ENCODE measurements around the gene SFMBT1. TPM values are rescaled to one million over a fixed set of nuclear protein-coding genes. Genes with fewer than 3 reads are reported as not detected.

Gene SFMBT1
- total and polyA plus RNA-seq, 2 of the 8 experiments (the other 6 are each of a cell fraction or from before 2014, with no cell fraction given) = 8.1 to 16.8 TPM

DNA sequence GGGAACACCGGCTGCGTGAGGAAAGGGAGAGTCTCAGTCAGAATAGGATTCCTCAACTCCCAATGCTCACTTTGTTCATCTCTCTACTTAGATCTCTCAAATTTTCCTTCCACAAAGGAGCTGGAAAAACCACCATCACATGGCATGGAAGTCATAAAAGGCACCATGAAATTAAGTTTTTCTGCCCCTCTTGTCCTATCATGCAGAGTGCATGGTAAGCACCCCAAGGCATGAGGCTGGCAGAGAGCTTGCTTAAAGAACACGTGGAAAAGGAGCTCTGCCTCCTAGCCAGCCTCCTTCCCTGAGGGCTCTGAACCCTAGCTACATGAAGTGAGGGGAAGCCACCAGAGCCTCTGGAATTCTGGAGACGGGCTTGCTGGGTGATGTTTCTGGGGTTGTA is 166.3 kb downstream of the SFMBT1 start:
- no peak overlapping the region for H3K56ac ChIP-seq (replicated peaks; ENCODE audit: insufficient read length, low read depth, low read length)
- H3K9ac ChIP-seq (replicated peaks in 1 of 4; ENCODE audit: extremely low read depth in 1 of 4, low read depth in 3 of 4, low read length in 3 of 4) = no peak overlapping the region
- H3K4me3 ChIP-seq (ENCODE audit: extremely low read depth in 1 of 4, insufficient read depth in 2 of 4, low read depth in 3 of 4, low read length in 4 of 4) = no peak overlapping the region
- FAIRE-seq = no peak
- no peak overlapping the region for H2AFZ ChIP-seq (ENCODE audit: low read length)
- peaks cover 7% of the 10 kb centered on the region for H3K79me1 ChIP-seq (ENCODE audit: low read depth, low read length)
- H2BK120ac ChIP-seq (replicated peaks; ENCODE audit: low read depth, low read length) = no peak overlapping the region
- H3K36me3 ChIP-seq (ENCODE audit: control insufficient read depth in 2 of 4, insufficient read depth in 4 of 4, low read length in 3 of 4) = no peaks in the 10 kb centered on the region
- POLR2A ChIA-PET (ENCODE audit: partially characterized antibody) = no interaction called here
- no peak overlapping the region for H3K4me2 ChIP-seq (ENCODE audit: insufficient read depth in 1 of 2, low read depth in 2 of 2, low read length in 2 of 2)
- H2AK5ac ChIP-seq (ENCODE audit: low read depth, low read length) = no peak overlapping the region
- H3K79me2 ChIP-seq (ENCODE audit: control insufficient read depth in 1 of 2, insufficient read depth in 2 of 2, low read length in 2 of 2) = peaks cover 0 to 20% of the 10 kb centered on the region in 2 experiments; a peak in 2 of 4 replicates
- CTCF ChIA-PET (ENCODE audit: partially characterized antibody) = interaction anchor here (0.9 to 3.1 kb wide), 24 partner anchors 10 to 408 kb away, joined by 3 to 20 read pairs (median 4); partner anchors contain the start of gene STIMATE
- WGBS, 2 experiments (ENCODE audit: extremely low coverage in 1 of 2, insufficient coverage in 1 of 2, insufficient read length in 1 of 2, insufficient replicate concordance in 2 of 2, low coverage in 1 of 2, low lambda C conversion rate in 2 of 2, missing lambda C conversion rate in 1 of 2) = 91% methylated on average over 4 of the region's 4 CpGs; no CpG with 5 or more reads in 1 of the 2 experiments
- no peak overlapping the region for H4K8ac ChIP-seq (ENCODE audit: extremely low read depth, insufficient read depth, low read length)
- no peak overlapping the region for H2BK15ac ChIP-seq (ENCODE audit: low read length)
- no peak overlapping the region for H2BK12ac ChIP-seq (ENCODE audit: low read depth, low read length)
- H3K9me3 ChIP-seq (ENCODE audit: insufficient read depth in 2 of 2, low read depth in 1 of 2, low read length in 1 of 2) = no peaks in the 10 kb centered on the region
- no peak overlapping the region for H3K4ac ChIP-seq (replicated peaks; ENCODE audit: insufficient read length, low read depth, low read length)
- H2BK20ac ChIP-seq (ENCODE audit: low read length) = no peak overlapping the region
- H3K14ac ChIP-seq (ENCODE audit: insufficient read length) = no peak overlapping the region
- no peak overlapping the region for H4K91ac ChIP-seq (replicated peaks; ENCODE audit: insufficient read length, low read length)
- DNase-seq (ENCODE audit: low read depth in 1 of 2, low spot score in 2 of 2) = no peak
- H3K23me2 ChIP-seq (ENCODE audit: low read depth, low read length) = no peaks in the 10 kb centered on the region
- peaks cover 0 to 9% of the 10 kb centered on the region in 2 experiments for H4K20me1 ChIP-seq (replicated peaks in 1 of 2; ENCODE audit: control insufficient read depth in 1 of 2, insufficient read depth in 2 of 2, low read length in 2 of 2)
- H3K27ac ChIP-seq (ENCODE audit: low read depth, low read length) = no peak overlapping the region
- H3K27me3 ChIP-seq (replicated peaks in 1 of 4; ENCODE audit: control insufficient read depth in 3 of 4, extremely low read depth in 1 of 4, insufficient read depth in 3 of 4, low read length in 3 of 4) = no peaks in the 10 kb centered on the region
- no peak overlapping the region for H3K18ac ChIP-seq (ENCODE audit: extremely low read depth, low read length)
- no peak overlapping the region for H3K23ac ChIP-seq (ENCODE audit: insufficient read length)
- peaks cover 0 to 9% (median 3%) of the 10 kb centered on the region in 4 experiments; a peak in 5 of 7 replicates for H3K4me1 ChIP-seq (replicated peaks in 1 of 4; ENCODE audit: control insufficient read depth in 3 of 4, insufficient read depth in 4 of 4, low read length in 3 of 4)
- H4K5ac ChIP-seq (ENCODE audit: insufficient read length, low read depth, low read length) = no peak overlapping the region
- no peak overlapping the region for H2BK5ac ChIP-seq (ENCODE audit: low read depth, low read length)
- TF ChIP-seq RBBP5 (IDR thresholded peaks at IDR 0.05; ENCODE audit: borderline replicate concordance, low read depth, low read length) (no peak), SUZ12 (IDR thresholded peaks at IDR 0.05; ENCODE audit: low read length) (no peak), YY1 (IDR thresholded peaks at IDR 0.05; ENCODE audit: low read depth, low read length) (no peak), TBP (IDR thresholded peaks at IDR 0.05; ENCODE audit: low read depth, low read length) (no peak), POU5F1 (IDR thresholded peaks at IDR 0.05; ENCODE audit: low read depth, low read length) (no peak)
- TF ChIP-seq, protein P1, sequence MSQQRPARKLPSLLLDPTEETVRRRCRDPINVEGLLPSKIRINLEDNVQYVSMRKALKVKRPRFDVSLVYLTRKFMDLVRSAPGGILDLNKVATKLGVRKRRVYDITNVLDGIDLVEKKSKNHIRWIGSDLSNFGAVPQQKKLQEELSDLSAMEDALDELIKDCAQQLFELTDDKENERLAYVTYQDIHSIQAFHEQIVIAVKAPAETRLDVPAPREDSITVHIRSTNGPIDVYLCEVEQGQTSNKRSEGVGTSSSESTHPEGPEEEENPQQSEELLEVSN (IDR thresholded peaks at IDR 0.05) = no peak
